ENCODE data around the gene SMARCAL1. TPM values are rescaled to one million over a fixed set of nuclear protein-coding genes. Genes with fewer than 3 reads are reported as not detected.

The SMARCAL1 gene
- total RNA-seq, 1 donor from 2014 or later = 6.5 TPM

DNA sequence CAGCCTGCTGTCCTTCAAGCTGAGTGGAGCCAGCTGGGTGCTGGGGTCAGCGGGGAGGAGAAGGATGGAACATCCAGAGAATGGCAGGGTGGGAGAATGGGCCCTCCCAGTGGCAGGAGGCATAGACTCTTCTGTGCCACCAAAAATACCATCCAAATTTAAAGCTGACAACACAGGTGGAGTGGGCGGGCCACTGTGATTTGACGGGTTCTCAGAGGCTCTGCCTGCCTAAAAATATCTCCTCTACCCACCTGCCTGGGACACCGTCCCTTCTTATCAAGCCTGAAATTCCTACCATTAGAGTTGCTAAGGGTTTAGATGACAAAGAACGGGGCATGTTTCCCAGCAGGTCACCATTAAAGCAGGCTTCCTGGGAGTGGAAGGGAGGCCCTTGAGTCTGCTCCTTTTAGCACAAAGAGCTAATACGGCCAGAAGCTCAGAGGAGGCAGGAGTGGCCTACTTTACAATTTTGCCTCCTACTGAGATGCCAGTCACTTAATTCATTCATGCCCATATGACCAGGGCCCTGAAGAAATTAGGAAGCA is 20.2 kb upstream of the SMARCAL1 start:
- no peak for DNase-seq (ENCODE audit: low spot score)

GRCh38 chr2:216392945-216393840 is 19.1 kb upstream of the SMARCAL1 start:
- ATAC-seq (no peak), DNase-seq (ENCODE audit: low spot score) (no peak)

More for the DNA sequence above, 20.2 kb upstream of the SMARCAL1 start:
- no peak for ATAC-seq

- ATAC-seq = no peak
These were observed 17.4 kb upstream of the SMARCAL1 start for GRCh38 chr2:216394881-216395280.

GRCh38 chr2:216399621-216400020 is 12.7 kb upstream of the SMARCAL1 start:
- ATAC-seq (no peak), DNase-seq (ENCODE audit: low spot score) (no peak)

More at GRCh38 chr2:216394881-216395280, 17.4 kb upstream of the SMARCAL1 start:
- no peak for DNase-seq (ENCODE audit: low spot score)

- ATAC-seq (no peak), DNase-seq (ENCODE audit: low spot score) (no peak)
These were observed 9.5 kb upstream of the SMARCAL1 start for GRCh38 chr2:216402751-216403150.

GRCh38 chr2:216404010-216404618 is 8.2 kb upstream of the SMARCAL1 start:
- ATAC-seq (peak; percentile 98), DNase-seq (ENCODE audit: low spot score) (peak; percentile 53)

DNA sequence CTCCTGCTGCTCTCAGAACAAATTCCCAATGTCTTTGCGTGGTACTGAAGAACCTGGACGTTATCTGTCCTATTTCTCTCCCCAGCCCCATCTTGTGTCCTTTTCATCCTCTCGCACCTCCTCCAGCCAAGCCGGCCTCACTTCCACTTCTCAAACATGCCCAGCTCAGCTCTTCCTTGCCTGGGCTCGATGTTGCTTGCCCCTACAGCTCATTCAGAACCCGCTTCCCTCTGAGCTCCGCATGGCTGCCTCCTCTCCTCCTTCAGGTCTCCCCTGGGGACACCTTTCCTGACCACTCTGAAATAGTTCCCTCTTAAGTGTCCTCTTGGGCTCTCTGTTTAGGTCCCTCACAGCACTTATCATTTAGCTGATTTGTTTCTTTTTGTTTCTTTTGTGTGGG is 6.7 kb upstream of the SMARCAL1 start:
- ATAC-seq = no peak

DNA sequence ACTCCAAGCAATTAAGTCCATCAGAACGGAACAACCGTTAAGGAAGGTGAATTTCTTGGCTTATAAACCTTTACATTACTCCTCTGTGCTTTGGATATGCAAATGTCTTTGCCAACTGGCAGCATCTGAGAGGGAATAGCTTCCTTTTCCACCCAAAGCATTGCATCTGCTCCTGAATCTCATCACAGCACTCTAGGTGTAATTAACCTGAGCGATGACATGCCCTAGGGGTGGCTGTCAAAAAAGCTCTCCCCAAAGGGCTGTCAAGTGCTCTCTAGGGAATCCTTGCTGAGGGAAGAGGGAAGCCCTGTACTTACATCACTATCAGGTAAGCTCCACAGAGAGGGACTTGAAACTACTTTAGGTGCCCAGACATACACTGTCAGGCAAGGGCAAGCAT is 5.5 kb upstream of the SMARCAL1 start:
- ATAC-seq (no peak), DNase-seq (ENCODE audit: low spot score) (no peak)

More for the DNA sequence above, 6.7 kb upstream of the SMARCAL1 start:
- no peak for DNase-seq (ENCODE audit: low spot score)

- ATAC-seq = no peak
- DNase-seq (ENCODE audit: low spot score) = no peak
These were observed 3.6 kb upstream of the SMARCAL1 start for GRCh38 chr2:216408426-216409290.

GRCh38 chr2:216410550-216410949 is 1.7 kb upstream of the SMARCAL1 start:
- ATAC-seq (no peak), DNase-seq (ENCODE audit: low spot score) (no peak)

DNA sequence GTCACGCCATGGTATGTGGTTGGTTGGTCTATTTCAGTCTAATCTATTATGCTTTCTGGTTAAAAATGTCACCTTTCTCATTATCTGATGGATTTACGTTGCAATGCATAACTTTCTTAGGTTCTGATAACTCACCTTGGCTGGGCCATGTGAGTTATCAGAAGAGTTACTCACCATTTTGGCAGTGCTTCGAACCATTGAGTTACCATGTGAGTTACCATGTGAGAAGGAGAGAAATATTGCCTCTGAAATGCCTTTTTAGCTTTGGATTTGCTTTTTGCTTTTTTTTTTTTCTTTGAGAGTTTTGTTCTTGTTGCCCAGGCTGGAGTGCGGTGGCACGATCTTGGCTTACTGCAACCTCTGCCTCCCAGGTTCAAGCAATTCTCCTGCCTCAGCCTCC is 1.6 kb downstream of the SMARCAL1 start:
- no peak for ATAC-seq

DNA sequence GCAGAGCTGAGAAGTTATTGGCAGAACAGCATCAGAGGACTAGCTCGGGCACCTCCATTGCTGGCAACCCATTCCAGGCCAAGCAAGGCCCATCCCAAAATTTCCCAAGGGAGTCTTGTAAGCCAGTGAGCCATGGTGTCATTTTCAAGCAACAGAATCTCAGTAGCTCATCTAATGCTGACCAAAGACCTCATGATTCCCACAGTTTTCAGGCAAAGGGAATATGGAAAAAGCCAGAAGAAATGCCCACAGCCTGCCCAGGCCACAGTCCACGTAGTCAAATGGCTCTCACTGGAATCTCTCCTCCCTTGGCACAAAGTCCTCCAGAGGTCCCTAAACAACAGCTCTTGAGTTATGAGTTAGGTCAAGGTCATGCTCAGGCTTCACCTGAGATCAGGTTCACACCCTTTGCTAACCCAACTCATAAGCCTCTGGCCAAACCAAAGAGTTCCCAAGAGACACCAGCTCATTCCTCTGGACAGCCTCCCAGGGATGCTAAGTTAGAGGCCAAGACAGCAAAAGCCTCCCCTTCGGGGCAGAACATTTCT is 2.6 kb downstream of the SMARCAL1 start:
- ATAC-seq = no peak
- no peak for DNase-seq (ENCODE audit: low spot score)

More for the DNA sequence above, 1.6 kb downstream of the SMARCAL1 start:
- DNase-seq (ENCODE audit: low spot score) = no peak

DNA sequence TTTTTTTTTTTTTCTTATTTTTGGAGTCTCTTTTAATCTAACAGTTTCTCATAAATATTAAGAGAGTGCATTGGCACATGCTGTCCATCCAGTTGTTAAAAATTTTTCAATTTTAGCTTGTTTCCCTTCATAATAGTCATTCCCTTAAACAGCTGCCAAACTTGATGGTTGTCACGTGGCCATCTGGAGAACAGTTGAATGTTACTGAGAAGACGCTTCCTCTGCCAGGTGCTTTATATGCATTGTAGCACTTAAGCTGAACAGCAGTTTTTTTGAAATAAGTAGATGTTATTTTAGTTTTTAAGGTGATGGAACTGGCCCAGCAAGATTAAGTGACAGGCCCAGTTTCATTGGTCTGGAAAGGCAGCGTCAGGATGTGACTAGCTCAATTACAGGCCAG is 3.3 kb downstream of the SMARCAL1 start:
- ATAC-seq (no peak), DNase-seq (ENCODE audit: low spot score) (no peak)

- ATAC-seq (no peak), DNase-seq (ENCODE audit: low spot score) (no peak)
These were observed 4.5 kb downstream of the SMARCAL1 start for GRCh38 chr2:216416571-216417307.

DNA sequence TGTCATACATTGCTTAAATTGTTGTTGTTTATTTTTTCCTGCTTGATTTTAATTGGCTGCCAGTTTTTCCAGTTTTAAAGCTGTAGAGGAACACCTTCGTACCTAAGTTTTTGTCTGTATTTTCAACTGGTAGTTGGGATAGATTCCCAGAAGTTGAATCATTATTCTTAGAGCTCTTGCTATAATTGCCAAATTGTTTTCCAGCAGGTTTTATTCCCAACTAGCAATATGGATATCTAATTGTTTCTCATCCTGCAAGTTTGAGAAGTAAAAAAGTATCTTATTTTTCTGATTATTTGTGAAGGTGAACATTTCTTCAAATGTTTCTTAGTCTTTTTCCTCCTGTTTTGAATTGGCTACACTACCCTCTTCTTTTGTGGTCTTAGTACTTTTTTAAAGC is 6.7 kb downstream of the SMARCAL1 start:
- no peak for ATAC-seq
- DNase-seq (ENCODE audit: low spot score) = no peak

GRCh38 chr2:216420367-216421101 is 8.2 kb downstream of the SMARCAL1 start:
- no peak for DNase-seq (ENCODE audit: low spot score)
- no peak for ATAC-seq

DNA sequence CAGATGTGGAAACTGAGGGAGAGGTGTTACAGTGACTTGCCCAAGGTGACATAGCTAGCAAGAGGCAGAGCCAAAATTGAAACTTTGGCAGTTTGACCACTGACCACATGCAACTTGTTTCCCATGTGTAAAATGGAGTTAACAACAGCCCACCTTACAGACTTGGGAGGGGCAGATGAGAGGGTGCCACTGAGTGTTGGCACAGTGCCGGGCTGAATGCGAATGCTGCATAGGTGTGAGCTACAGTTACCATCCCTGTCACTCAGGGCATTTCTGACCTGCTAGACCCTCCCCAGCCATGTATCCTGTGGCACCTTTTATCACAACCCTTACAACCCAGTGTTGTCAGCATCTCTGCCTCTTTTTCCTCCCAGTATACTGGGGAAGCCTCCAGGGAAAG is 10.8 kb downstream of the SMARCAL1 start:
- DNase-seq (ENCODE audit: low spot score) (no peak), ATAC-seq (no peak)

GRCh38 chr2:216424274-216424673 is 12.0 kb downstream of the SMARCAL1 start:
- no peak for ATAC-seq
- no peak for DNase-seq (ENCODE audit: low spot score)
